GM18873 (cell line): ENCODE measurements around the gene ANKRD17.

Experiments used
- ATAC-seq: cut with Tn5 transposase; IDR thresholded peaks from one replicate; pipeline ENCODE4 v1.9.1; 2021; ENCODE audit warnings: mild to moderate bottlenecking, moderate library complexity, moderate number of reproducible peaks; ENCODE audit not compliant: unreplicated experiment, low FRiP score

Gene ANKRD17

GRCh38 chr4:73137121-73137520 is 121.5 kb downstream of the ANKRD17 start:
- ATAC-seq = no peak

- no peak for ATAC-seq
Measured at GRCh38 chr4:73133784-73134183, 124.8 kb downstream of the ANKRD17 start.

GRCh38 chr4:73131281-73131680 is 127.3 kb downstream of the ANKRD17 start:
- no peak for ATAC-seq

- no peak for ATAC-seq
Measured at GRCh38 chr4:73129319-73129718, 129.3 kb downstream of the ANKRD17 start.

GRCh38 chr4:73127839-73128453 is 130.7 kb downstream of the ANKRD17 start:
- ATAC-seq = peak; percentile 56

- no peak for ATAC-seq
Measured at GRCh38 chr4:73109493-73109892, 149.1 kb downstream of the ANKRD17 start.

GRCh38 chr4:73104695-73105094 is 153.9 kb downstream of the ANKRD17 start:
- ATAC-seq = no peak

- no peak for ATAC-seq
Measured at GRCh38 chr4:73103799-73104503, 154.6 kb downstream of the ANKRD17 start.

- ATAC-seq = no peak
Measured at GRCh38 chr4:73099143-73099542, 159.5 kb downstream of the ANKRD17 start.

GRCh38 chr4:73098713-73099112 is 159.9 kb downstream of the ANKRD17 start:
- ATAC-seq = no peak

- no peak for ATAC-seq
Measured at GRCh38 chr4:73098016-73098415, 160.6 kb downstream of the ANKRD17 start.

GRCh38 chr4:73092868-73093267 is 165.7 kb downstream of the ANKRD17 start:
- ATAC-seq = no peak

GRCh38 chr4:73090738-73091137 is 167.9 kb downstream of the ANKRD17 start:
- no peak for ATAC-seq

GRCh38 chr4:73087871-73088270 is 170.7 kb downstream of the ANKRD17 start:
- no peak for ATAC-seq

GRCh38 chr4:73086095-73086868 is 172.3 kb downstream of the ANKRD17 start:
- no peak for ATAC-seq

- ATAC-seq = no peak
Measured at GRCh38 chr4:73080789-73081188, 177.8 kb downstream of the ANKRD17 start.

GRCh38 chr4:73075832-73076231 is 182.8 kb downstream of the ANKRD17 start:
- no peak for ATAC-seq

- peak; percentile 7 for ATAC-seq
Measured at GRCh38 chr4:73070074-73070390, 188.6 kb downstream of the ANKRD17 start.

GRCh38 chr4:73069338-73070073 is 189.1 kb downstream of the ANKRD17 start, which contains the start of gene COX18:
Gene COX18 (minus strand): TSS chr4:73069716. CDS start chr4:73069649, 67 bp downstream.
- ATAC-seq = peak; percentile 86

GRCh38 chr4:73068491-73069337 is 189.9 kb downstream of the ANKRD17 start:
- peak; percentile 0 for ATAC-seq
